T-helper 2 cell treated with Interferon-gamma antibody and Interleukin-4, amounts not matched to agents 100 ng/mL and 5 ng/mL, for 36 hours (primary cell): ENCODE results near the gene NGRN. TPM values are rescaled to one million over a fixed set of nuclear protein-coding genes. Genes with fewer than 3 reads are reported as not detected.
"Not testable (repeated sequence)": the region's sequence is repeated elsewhere in the genome, so short reads cannot be mapped to it uniquely, and the experiment has no call there.

Source experiments
- intact Hi-C: fragments of 100-400 bp; cut with micrococcal nuclease; formaldehyde crosslinking; loops from one replicate; pipeline ENCODE4 v1.15.1; 2023
- total RNA-seq: library from RNA; stranded (reverse); gene quantifications from 2 replicates; pipeline ENCODE4 v1.2.3, GENCODE V29; 2022

The NGRN gene
- total RNA-seq, 1 donor from 2014 or later: 30.0 TPM

GRCh38 chr15:90271459-90272166 is 6.1 kb downstream of the NGRN start:
- intact Hi-C loops: no loop called here

- intact Hi-C loops: not testable (repeated sequence)
Measured at GRCh38 chr15:90278467-90278866, 13.0 kb downstream of the NGRN start.

GRCh38 chr15:90280743-90281142 is 15.3 kb downstream of the NGRN start:
- intact Hi-C loops: not testable (repeated sequence)

GRCh38 chr15:90281637-90282036 is 16.2 kb downstream of the NGRN start:
- intact Hi-C loops: not testable (repeated sequence)

GRCh38 chr15:90286678-90287077 is 21.2 kb downstream of the NGRN start:
- intact Hi-C loops: loop anchor here (1.0 kb wide), 1 partner anchor 143 kb away; no protein-coding TSS in a partner anchor

GRCh38 chr15:90287101-90287500 is 21.6 kb downstream of the NGRN start:
- intact Hi-C loops: no loop called here

GRCh38 chr15:90287946-90288345 is 22.5 kb downstream of the NGRN start:
- intact Hi-C loops: no loop called here

- intact Hi-C loops: no loop called here
Measured at GRCh38 chr15:90291679-90292356, 26.3 kb downstream of the NGRN start.

GRCh38 chr15:90293040-90293810 is 27.8 kb downstream of the NGRN start:
- intact Hi-C loops: loop anchor here (1.0 kb wide), 1 partner anchor 189 kb away; no protein-coding TSS in a partner anchor

- intact Hi-C loops: no loop called here
Measured at GRCh38 chr15:90294159-90294558, 28.7 kb downstream of the NGRN start.

GRCh38 chr15:90294601-90295269 is 29.3 kb downstream of the NGRN start:
- intact Hi-C loops: no loop called here

- intact Hi-C loops: no loop called here
Measured at GRCh38 chr15:90295270-90295648, 29.8 kb downstream of the NGRN start.

- intact Hi-C loops: not testable (repeated sequence)
Measured at GRCh38 chr15:90296316-90296884, 30.9 kb downstream of the NGRN start.

GRCh38 chr15:90297021-90297420 is 31.5 kb downstream of the NGRN start:
- intact Hi-C loops: no loop called here

- intact Hi-C loops: loop anchor here (10.0 kb wide), 1 partner anchor 314 kb away; no protein-coding TSS in a partner anchor
Measured at GRCh38 chr15:90300541-90300940, 35.1 kb downstream of the NGRN start.

- intact Hi-C loops: loop anchor here (10.0 kb wide), 1 partner anchor 314 kb away; no protein-coding TSS in a partner anchor
Measured at GRCh38 chr15:90300988-90301706, 35.7 kb downstream of the NGRN start.

- intact Hi-C loops: loop anchor here (10.0 kb wide), 1 partner anchor 313 kb away; no protein-coding TSS in a partner anchor
Measured at GRCh38 chr15:90301707-90302300, 36.3 kb downstream of the NGRN start.

GRCh38 chr15:90305355-90305754 is 39.9 kb downstream of the NGRN start:
- intact Hi-C loops: loop anchor here (5.0 to 10.0 kb wide), 2 partner anchors 47 to 309 kb away; partner anchors contain the start of gene ZNF774

- intact Hi-C loops: loop anchor here (5.0 to 10.0 kb wide), 2 partner anchors 46 to 309 kb away; partner anchors contain the start of gene ZNF774
Measured at GRCh38 chr15:90305932-90306331, 40.5 kb downstream of the NGRN start.
